Activated naive CD4-positive, alpha-beta T cell treated with anti-CD3 and anti-CD28 coated beads, Interleukin-2, amount 50 U/mL, for 24 hours (primary cell): ENCODE results near the gene DHX34.

Experiments used
- H3K27ac Mint-ChIP-seq: one replicate; pipeline ENCODE4 v1.8.0; 2021; ENCODE audit warnings: mild to moderate bottlenecking, mixed read lengths
- H3K27me3 Mint-ChIP-seq: one replicate; pipeline ENCODE4 v1.8.0; 2021; ENCODE audit warnings: mixed read lengths
- H3K36me3 Mint-ChIP-seq: one replicate; pipeline ENCODE4 v1.8.0; 2021; ENCODE audit warnings: mixed read lengths
- H3K4me1 Mint-ChIP-seq: one replicate; pipeline ENCODE4 v1.8.0; 2021; ENCODE audit warnings: mixed read lengths
- H3K4me3 Mint-ChIP-seq: one replicate; pipeline ENCODE4 v1.8.0; 2021; ENCODE audit warnings: mild to moderate bottlenecking, mixed read lengths
- H3K9me3 Mint-ChIP-seq: one replicate; pipeline ENCODE4 v1.8.0; 2021; ENCODE audit warnings: mixed read lengths

The DHX34 gene

DNA sequence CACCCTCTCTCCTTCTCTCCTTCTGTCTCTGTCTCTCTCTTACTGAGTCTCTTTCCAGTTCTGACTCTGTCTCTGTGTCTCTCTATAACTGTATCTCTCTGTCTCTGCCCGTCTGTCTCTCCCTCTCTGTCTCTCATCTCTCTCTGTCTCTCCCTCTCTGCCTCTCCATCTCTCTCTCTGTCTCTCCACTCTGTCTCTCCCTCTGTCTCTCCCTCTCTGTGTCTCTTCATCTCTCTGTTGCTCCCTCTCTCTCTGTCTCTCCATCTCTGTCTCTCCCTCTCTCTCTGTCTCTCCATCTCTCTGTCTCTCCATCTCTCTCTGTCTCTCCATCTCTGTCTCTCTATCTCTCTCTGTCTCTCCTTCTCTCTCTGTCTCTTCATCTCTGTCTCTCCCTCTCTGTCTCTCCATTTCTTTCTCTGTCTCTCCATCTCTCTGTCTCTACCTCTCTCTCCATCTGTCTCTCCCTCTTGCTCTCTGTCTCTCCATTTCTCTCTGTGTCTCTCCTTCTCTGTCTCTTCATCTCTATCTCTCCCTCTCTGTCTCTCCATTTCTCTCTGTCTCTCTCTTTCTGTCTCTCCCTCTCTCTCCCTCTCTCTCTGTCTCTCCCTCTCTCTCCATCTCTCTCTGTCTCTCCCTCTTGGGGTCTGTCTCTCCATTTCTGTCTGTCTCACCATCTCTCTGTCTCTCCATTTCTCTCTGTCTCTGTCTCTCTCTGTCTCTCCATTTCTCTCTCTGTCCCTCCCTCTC, 73.5 kb downstream of the DHX34 start:
- Mint-ChIP-seq H3K4me1 (peaks cover 48% of the 10 kb centered on the region), H3K9me3 (no peaks in the 10 kb centered on the region), H3K4me3 (peak overlapping the region; percentile 48), H3K27ac (peak overlapping the region; percentile 43), H3K36me3 (peaks cover 5% of the 10 kb centered on the region), H3K27me3 (peaks cover 51% of the 10 kb centered on the region)

- Mint-ChIP-seq H3K27me3 (peaks cover 43% of the 10 kb centered on the region), H3K27ac (no peak overlapping the region), H3K9me3 (no peaks in the 10 kb centered on the region), H3K36me3 (peaks cover 5% of the 10 kb centered on the region), H3K4me3 (no peak overlapping the region), H3K4me1 (peaks cover 40% of the 10 kb centered on the region)
Measured at GRCh38 chr19:47423203-47423882, 74.2 kb downstream of the DHX34 start.

GRCh38 chr19:47427241-47428176, 78.4 kb downstream of the DHX34 start:
- Mint-ChIP-seq H3K27ac (no peak overlapping the region), H3K9me3 (no peaks in the 10 kb centered on the region), H3K27me3 (peaks cover 23% of the 10 kb centered on the region), H3K36me3 (peaks cover 2% of the 10 kb centered on the region), H3K4me1 (peaks cover 18% of the 10 kb centered on the region), H3K4me3 (peak overlapping the region; percentile 8)

DNA sequence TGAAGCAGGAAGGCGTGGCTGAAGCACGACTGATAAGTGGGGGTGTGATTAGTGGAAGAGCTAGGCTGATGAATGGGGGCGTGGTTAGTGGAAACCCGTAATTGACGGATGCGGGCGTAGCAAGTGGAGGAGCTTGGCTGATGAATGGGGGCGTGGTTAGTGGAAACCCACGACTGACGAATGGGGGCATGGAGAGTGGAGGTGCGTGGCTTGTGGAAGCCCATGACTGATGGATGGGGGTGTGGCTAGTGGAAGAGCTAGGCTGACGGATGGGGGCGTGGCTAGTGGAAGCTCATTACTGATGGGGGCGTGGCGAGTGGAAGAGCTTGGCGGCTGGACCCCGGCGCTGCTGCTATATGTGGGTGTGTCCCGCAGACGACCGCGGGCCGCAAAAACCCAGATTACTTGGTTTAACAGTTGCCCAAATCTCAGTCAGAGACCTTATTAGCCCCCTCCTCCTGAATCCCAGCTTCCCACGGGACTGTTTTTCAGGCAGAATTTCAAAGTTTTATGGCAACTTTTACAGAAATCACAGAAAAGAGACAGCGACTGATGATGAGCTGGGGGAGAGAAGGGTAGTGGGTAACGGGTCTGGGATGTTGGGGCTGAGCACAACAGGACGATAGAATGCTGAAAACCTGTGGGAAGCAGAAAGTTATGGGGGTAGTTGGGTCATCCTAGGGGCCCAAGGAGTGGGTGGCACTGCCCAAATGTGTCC, 79.2 kb downstream of the DHX34 start:
- Mint-ChIP-seq H3K4me3 (no peak overlapping the region), H3K36me3 (no peaks in the 10 kb centered on the region), H3K9me3 (no peaks in the 10 kb centered on the region), H3K27ac (no peak overlapping the region), H3K27me3 (peaks cover 16% of the 10 kb centered on the region), H3K4me1 (peaks cover 14% of the 10 kb centered on the region)

- peaks cover 12% of the 10 kb centered on the region for H3K4me1 Mint-ChIP-seq
- no peaks in the 10 kb centered on the region for H3K9me3 Mint-ChIP-seq
- H3K27me3 Mint-ChIP-seq: peaks cover 11% of the 10 kb centered on the region
- H3K4me3 Mint-ChIP-seq: peak overlapping the region; percentile 39
- H3K36me3 Mint-ChIP-seq: no peaks in the 10 kb centered on the region
- no peak overlapping the region for H3K27ac Mint-ChIP-seq
Measured at GRCh38 chr19:47429140-47429793, 80.2 kb downstream of the DHX34 start.

- Mint-ChIP-seq H3K27ac (no peak overlapping the region), H3K9me3 (no peaks in the 10 kb centered on the region), H3K36me3 (no peaks in the 10 kb centered on the region), H3K27me3 (peaks cover 10% of the 10 kb centered on the region), H3K4me1 (peaks cover 14% of the 10 kb centered on the region), H3K4me3 (peak overlapping the region; percentile 39)
Measured at GRCh38 chr19:47430041-47430802, 81.1 kb downstream of the DHX34 start.

GRCh38 chr19:47432091-47432490, 83.0 kb downstream of the DHX34 start:
- Mint-ChIP-seq H3K4me3 (no peak overlapping the region), H3K27ac (peak overlapping the region; percentile 23), H3K4me1 (peaks cover 23% of the 10 kb centered on the region), H3K27me3 (peaks cover 9% of the 10 kb centered on the region), H3K9me3 (no peaks in the 10 kb centered on the region), H3K36me3 (no peaks in the 10 kb centered on the region)
